HG02884 (cell line): ENCODE measurements around the gene HOXC10.

Experiments
- ATAC-seq: cut with Tn5 transposase; IDR thresholded peaks from one replicate; pipeline ENCODE4 v1.9.1; 2021; ENCODE audit warnings: mild to moderate bottlenecking, moderate library complexity; ENCODE audit not compliant: unreplicated experiment

Gene HOXC10

DNA sequence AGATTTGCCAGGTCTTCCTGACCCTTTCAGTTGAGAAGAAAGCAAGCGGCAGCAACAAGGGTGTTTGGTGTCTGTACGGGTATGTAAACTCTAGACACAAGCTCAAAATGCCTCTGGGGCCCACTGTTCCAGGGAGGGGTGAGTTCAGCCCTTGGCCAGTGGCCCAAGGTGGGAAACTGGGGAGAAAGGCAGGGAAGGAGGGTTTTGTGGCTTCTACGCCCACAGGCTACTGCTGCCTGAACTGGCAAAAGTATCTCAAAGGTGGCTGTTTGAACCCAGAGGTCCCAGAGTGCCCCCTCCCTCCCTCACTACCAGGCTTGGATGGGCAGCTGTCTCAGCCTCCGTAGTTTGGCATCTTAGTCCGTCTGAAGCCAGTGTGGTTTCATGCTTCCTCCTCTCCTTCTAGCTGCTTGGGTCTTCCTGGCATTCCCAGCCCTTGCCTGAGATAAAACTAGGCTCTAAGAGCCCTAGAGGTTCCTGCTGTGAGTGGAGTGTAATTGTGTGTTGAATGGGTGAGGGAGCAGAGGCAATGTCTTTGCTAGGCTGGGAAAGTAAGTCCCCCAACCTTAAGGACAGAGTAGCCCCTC, 53.4 kb downstream of the HOXC10 start:
- ATAC-seq, result no peak

DNA sequence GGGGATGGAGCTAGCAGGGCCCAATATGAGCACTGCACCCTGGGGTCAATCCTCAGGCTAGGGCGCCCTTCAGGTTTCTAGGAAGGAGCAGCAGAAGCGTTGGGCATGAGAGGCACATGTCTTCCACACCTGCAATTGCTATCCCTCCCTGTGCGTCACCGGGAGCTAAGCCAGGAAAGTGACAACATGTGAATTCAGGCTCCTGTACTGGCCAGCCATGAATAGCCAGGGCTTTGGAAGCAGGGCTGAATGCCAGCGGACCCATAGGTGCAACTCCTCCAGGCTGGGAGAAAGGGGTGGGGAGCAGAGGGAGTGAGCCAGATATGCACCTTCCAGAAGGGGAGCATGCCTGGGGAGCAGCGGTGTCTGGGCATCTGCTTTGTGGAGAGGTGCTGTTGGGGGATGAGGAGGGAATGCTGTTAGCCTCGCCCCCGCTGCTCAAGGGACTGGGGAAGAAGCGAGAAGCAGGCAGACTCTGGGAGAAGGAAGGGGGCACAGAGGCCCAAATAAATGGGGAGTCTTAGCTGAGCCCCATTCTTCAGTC, 54.0 kb downstream of the HOXC10 start:
- no peak for ATAC-seq

DNA sequence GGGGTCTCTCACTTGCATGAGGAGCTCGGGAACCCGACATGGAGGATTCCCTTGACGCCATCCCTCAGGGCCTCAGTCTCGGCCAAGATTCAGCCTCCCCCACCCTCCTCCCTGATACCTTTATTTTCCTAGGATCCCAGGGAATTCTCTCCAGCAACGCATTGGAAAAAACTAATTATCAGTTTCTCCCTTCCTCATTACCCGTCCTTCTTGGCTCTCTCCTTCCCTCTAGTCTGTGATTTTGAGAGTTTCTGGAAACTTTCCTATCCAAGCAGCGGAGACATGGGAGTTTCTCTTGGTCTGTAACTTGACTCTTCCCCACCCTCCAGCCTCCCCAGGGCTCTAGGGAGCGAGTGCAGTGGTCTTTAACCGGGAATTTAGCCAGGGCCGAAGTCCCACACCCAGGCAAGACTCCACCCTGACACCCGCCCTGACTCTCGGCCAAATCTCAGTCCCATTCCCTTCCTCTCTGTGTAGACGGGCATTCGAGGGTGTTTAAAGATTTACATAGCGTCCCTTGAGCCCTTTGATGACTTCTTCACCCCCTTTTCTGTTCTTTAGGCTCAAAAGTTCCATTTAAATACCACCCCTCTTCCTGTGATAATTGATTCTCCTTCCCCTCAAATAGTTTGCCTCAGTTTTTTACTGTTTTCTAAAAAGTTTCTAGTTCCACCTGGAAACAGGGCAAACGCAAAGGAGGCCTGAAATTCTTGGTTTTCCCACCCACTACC, 54.6 kb downstream of the HOXC10 start:
- ATAC-seq, result no peak
